GM15510 (cell line): ENCODE measurements around the gene TXNRD1.

Source experiments
- POLR2A ChIP-seq: IDR thresholded peaks from 3 replicates; pipeline ENCODE4 v1.6.1; 2011; ENCODE audit warnings: borderline replicate concordance; ENCODE audit not compliant: insufficient read length; ENCODE audit errors: extremely low read depth

The TXNRD1 gene

DNA sequence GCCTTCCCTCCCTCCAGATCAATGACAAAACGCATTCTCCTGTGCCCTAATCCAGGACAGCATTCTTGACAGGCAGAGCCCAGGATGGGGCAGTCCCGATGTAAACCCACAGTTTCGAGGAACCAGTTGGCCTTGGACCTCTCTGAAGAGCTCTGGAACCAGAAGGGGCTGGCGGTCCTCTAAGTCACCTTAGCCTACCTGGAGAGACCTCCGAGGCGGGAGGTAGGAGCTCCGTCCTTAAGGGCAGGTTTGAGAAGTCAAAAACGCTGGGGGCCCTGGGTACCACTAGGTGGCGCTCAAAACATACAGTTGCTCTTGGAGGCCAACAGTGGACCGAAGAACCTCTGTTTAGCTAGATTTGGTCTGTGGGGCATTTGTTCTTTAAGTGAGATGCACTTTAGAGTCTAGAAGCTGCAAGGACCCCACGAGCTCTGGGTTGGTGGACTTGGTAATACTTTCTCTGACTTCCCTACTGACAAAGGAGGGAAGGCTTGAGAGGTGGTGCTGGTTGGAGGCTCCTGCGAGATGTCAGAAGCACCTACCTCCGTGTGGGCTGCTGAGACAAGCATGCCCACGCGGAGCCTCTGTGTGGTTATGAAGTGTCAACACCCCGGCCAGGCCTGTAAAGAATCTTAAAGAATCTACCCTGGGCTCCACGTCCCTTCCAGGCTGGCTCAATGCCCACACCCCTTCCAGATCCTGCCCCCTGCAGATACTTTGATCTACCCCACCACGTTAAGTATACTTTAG lies 166.3 kb downstream of the TXNRD1 start:
- no peak for TF ChIP-seq POLR2A

DNA sequence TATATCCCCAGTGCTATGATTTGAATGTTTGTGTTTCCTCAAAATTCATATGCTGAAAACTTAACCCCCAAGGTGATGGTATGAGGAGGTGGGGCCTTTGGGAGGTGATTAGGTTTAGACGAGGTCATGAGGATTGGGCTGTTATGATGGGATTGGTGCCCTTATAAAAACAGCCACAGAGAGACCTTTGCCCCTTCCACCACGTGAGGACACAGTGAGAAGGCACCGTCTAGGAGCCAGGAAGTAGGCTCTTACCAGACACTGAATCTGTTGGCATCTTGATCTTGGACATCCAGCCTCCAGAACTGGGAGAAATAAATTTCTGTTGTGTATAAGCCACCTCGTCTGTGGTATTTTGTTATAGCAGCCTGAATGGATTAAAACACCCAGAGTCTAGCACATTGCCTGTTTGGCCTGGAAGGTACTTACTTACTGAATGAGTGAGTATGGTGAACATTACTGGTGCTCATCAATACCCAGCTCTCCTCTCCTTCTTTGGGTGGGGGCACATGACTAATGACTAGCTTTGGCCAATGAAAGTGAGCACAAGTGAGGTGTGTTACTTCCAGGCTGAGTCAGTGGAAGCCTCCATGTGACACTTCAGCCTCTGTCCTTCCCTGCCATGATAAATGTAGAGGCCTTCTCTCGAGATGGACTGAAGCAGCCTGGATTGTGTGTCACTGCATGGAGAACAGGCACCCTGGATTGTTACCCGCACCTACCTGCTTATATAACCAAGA lies 168.7 kb downstream of the TXNRD1 start:
- TF ChIP-seq POLR2A: no peak

GRCh38 chr12:104385510-104385909 lies 169.9 kb downstream of the TXNRD1 start:
- no peak for TF ChIP-seq POLR2A

GRCh38 chr12:104386461-104386860 lies 170.9 kb downstream of the TXNRD1 start:
- TF ChIP-seq POLR2A: no peak

- TF ChIP-seq POLR2A: no peak
Observed at GRCh38 chr12:104387190-104387589, 171.6 kb downstream of the TXNRD1 start.
